Fibroblast of lung (primary cell): Measurements from ENCODE around the gene EDC4. TPM values are rescaled to one million over a fixed set of nuclear protein-coding genes. Genes with fewer than 3 reads are reported as not detected.
A peak's percentile ranks its signal among the peaks of the same experiment; 100 is the strongest.
"Not testable (repeated sequence)": the region's sequence is repeated elsewhere in the genome, so short reads cannot be mapped to it uniquely, and the experiment has no call there.

Experiments
- DNase-seq, 2 donors: peaks; one replicate each; pipeline versions ENCODE4 v3.0.0 to v3.0.0-alpha.2; 2010; ENCODE audit warnings: low read depth in 2 of 2
- H2AFZ ChIP-seq: 2 replicates; pipeline ENCODE4 v1.5.1; 2012; ENCODE audit warnings: low read length, control low read depth, inconsistent platforms
- H3K27ac ChIP-seq: 2 replicates; pipeline ENCODE4 v1.5.1; 2011; ENCODE audit warnings: low read length, control low read depth; ENCODE audit not compliant: insufficient read depth
- H3K27me3 ChIP-seq: 2 replicates; pipeline ENCODE4 v1.5.1; 2011; ENCODE audit warnings: mild to moderate bottlenecking, low read length; ENCODE audit not compliant: control insufficient read depth, insufficient read depth
- H3K36me3 ChIP-seq: 2 replicates; pipeline ENCODE4 v1.5.1; 2011; ENCODE audit warnings: low read length; ENCODE audit not compliant: control insufficient read depth, insufficient read depth
- H3K4me1 ChIP-seq: 2 replicates; pipeline ENCODE4 v1.5.1; 2011; ENCODE audit warnings: low read length; ENCODE audit not compliant: control insufficient read depth, insufficient read depth; ENCODE audit errors: extremely low read depth
- H3K4me2 ChIP-seq: 2 replicates; pipeline ENCODE4 v1.5.1; 2011; ENCODE audit warnings: low read length, control low read depth; ENCODE audit not compliant: insufficient read depth; ENCODE audit errors: extremely low read depth
- H3K4me3 ChIP-seq, 4 experiments: fragments of 200-600 bp in 1 of 4; sonication (generic) in 1 of 4; replicated peaks in 1 of 4; 2 replicates each; pipeline ENCODE4 v1.5.1; 2011 to 2016; ENCODE audit warnings: low read length in 4 of 4, low read depth in 3 of 4, mild to moderate bottlenecking in 3 of 4, control low read depth in 2 of 4, inconsistent platforms in 1 of 4, mixed read lengths in 1 of 4; ENCODE audit not compliant: insufficient read depth in 1 of 4; ENCODE audit errors: control extremely low read depth in 1 of 4
- H3K79me2 ChIP-seq: 2 replicates; pipeline ENCODE4 v1.5.1; 2012; ENCODE audit warnings: mild to moderate bottlenecking, low read length, inconsistent platforms; ENCODE audit not compliant: control insufficient read depth, insufficient read depth
- H3K9ac ChIP-seq: 2 replicates; pipeline ENCODE4 v1.5.1; 2011; ENCODE audit warnings: mild to moderate bottlenecking, low read length, control low read depth; ENCODE audit not compliant: insufficient read depth
- H3K9me3 ChIP-seq: 2 replicates; pipeline ENCODE4 v1.5.1; 2012; ENCODE audit warnings: low read depth, low read length; ENCODE audit not compliant: control insufficient read depth, insufficient read depth
- H4K20me1 ChIP-seq: 2 replicates; pipeline ENCODE4 v1.5.1; 2011; ENCODE audit warnings: low read length; ENCODE audit not compliant: control insufficient read depth, insufficient read depth; ENCODE audit errors: extremely low read depth
- CTCF ChIP-seq, 2 donors: IDR thresholded peaks in 1 of 2; conservative IDR thresholded peaks in 1 of 2; 1 replicate in 1 of 2; 2 replicates in 1 of 2; pipeline ENCODE4 v1.5.1; 2011 to 2012; ENCODE audit warnings: low read length in 2 of 2, control low read depth in 1 of 2, inconsistent platforms in 1 of 2, low read depth in 1 of 2, mild to moderate bottlenecking in 1 of 2
- EZH2 ChIP-seq: IDR thresholded peaks from 2 replicates; pipeline ENCODE4 v1.5.1; 2012; ENCODE audit warnings: low read length, control low read depth, mild to moderate bottlenecking; ENCODE audit errors: missing control alignments
- polyA plus RNA-seq, 2 donors: library from polyadenylated mRNA; depleted of rRNA in 1 of 2; stranded (reverse) in 1 of 2; unstranded in 1 of 2; fragments of >200 nt; gene quantifications; 2 replicates each; pipeline ENCODE4 v1.2.1, GENCODE V29; 2011 to 2012; ENCODE audit warnings: missing spikeins in 1 of 2
- total RNA-seq: library from RNA; depleted of rRNA; stranded (reverse); fragments of >200 nt; gene quantifications from 2 replicates; pipeline ENCODE4 v1.2.1, GENCODE V29; 2014

The EDC4 gene
- total and polyA plus RNA-seq, 2 donors (not counting 1 experiment from before 2014, with no cell fraction given): 27.4 to 49.4 TPM

- H3K4me1 ChIP-seq: peaks cover 34% of the 10 kb centered on the region
- peaks cover 3% of the 10 kb centered on the region for H4K20me1 ChIP-seq
- H3K9ac ChIP-seq: peak overlapping the region; percentile 41
- no peak overlapping the region for H2AFZ ChIP-seq
- H3K9me3 ChIP-seq: no peaks in the 10 kb centered on the region
- H3K4me2 ChIP-seq: peak overlapping the region; percentile 30
- H3K4me3 ChIP-seq: no peak overlapping the region
- H3K27ac ChIP-seq: peak overlapping the region; percentile 64
- peak in 1 of 2 donors; percentile 68 for DNase-seq
- H3K27me3 ChIP-seq: no peaks in the 10 kb centered on the region
- H3K79me2 ChIP-seq: peaks cover 68% of the 10 kb centered on the region
- H3K36me3 ChIP-seq: peaks cover 14% of the 10 kb centered on the region
- TF ChIP-seq EZH2 (no peak), CTCF (conservative IDR thresholded peaks at IDR 0.05 in 1 of 2, IDR thresholded peaks at IDR 0.05 in 1 of 2; ENCODE audit: low read depth in 1 of 2, low read length in 2 of 2) (no peak)
These were observed 9.9 kb upstream of the EDC4 start for GRCh38 chr16:67862623-67863583.

GRCh38 chr16:67864044-67864443, 8.8 kb upstream of the EDC4 start:
- H3K36me3 ChIP-seq: peaks cover 20% of the 10 kb centered on the region
- H3K27me3 ChIP-seq, DNase-seq, H3K4me2 ChIP-seq, H2AFZ ChIP-seq, H4K20me1 ChIP-seq, H3K9me3 ChIP-seq, H3K9ac ChIP-seq, H3K4me3 ChIP-seq: not testable (repeated sequence)
- H3K79me2 ChIP-seq: peaks cover 58% of the 10 kb centered on the region
- peak overlapping the region; percentile 64 for H3K27ac ChIP-seq
- H3K4me1 ChIP-seq: peaks cover 30% of the 10 kb centered on the region

DNA sequence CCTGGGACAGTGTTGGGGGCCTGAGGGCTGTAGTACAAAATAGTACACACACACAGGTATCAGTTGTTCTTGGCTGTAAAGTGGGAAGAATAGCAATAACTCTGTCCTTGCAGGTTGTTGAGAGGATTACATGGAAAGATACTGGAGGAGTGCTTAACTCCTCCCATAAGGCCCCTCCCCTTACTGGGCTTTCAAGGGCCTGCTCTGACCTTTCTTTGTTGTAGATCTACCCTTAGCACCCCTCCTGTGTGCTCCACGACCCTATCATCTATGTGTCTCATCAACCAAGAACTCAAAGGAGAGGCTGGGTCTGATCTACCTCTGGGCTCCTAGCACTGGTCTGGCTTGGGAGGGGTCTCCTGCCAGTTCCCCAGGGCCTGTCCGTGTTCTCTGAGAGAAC, 8.3 kb upstream of the EDC4 start:
- DNase-seq: no peak
- Histone ChIP-seq H3K79me2 (peaks cover 52% of the 10 kb centered on the region), H3K4me1 (peaks cover 30% of the 10 kb centered on the region), H3K27ac (no peak overlapping the region), H3K27me3 (no peaks in the 10 kb centered on the region), H3K9ac (no peak overlapping the region), H4K20me1 (peaks cover 3% of the 10 kb centered on the region), H3K4me2 (no peak overlapping the region), H3K4me3 (no peak overlapping the region), H3K36me3 (peaks cover 20% of the 10 kb centered on the region), H3K9me3 (no peaks in the 10 kb centered on the region), H2AFZ (no peak overlapping the region)
- no peak for TF ChIP-seq EZH2
- no peak for TF ChIP-seq CTCF (conservative IDR thresholded peaks at IDR 0.05 in 1 of 2, IDR thresholded peaks at IDR 0.05 in 1 of 2; ENCODE audit: low read depth in 1 of 2, low read length in 2 of 2)
